Spinal cord (tissue), 10 donors: ENCODE measurements around the gene GLP1R. TPM values are rescaled to one million over a fixed set of nuclear protein-coding genes. Genes with fewer than 3 reads are reported as not detected.

Source experiments
- DNase-seq, 6 donors: peaks; one replicate each; pipeline versions ENCODE4 v3.0.0 to v3.0.0-alpha.2; 2013 to 2015; ENCODE audit warnings: low spot score in 6 of 6, low read depth in 4 of 6
- H3K27ac ChIP-seq: one replicate; pipeline ENCODE4 v1.5.1; 2013; ENCODE audit warnings: low read depth, low read length, control low read depth
- H3K27me3 ChIP-seq: one replicate; pipeline ENCODE4 v1.6.1; 2013; ENCODE audit warnings: low read length; ENCODE audit not compliant: control insufficient read depth, insufficient read depth
- H3K36me3 ChIP-seq: one replicate; pipeline ENCODE4 v1.6.1; 2013; ENCODE audit warnings: low read length; ENCODE audit not compliant: control insufficient read depth, insufficient read depth
- H3K4me1 ChIP-seq: one replicate; pipeline ENCODE4 v1.6.1; 2013; ENCODE audit warnings: low read length; ENCODE audit not compliant: control insufficient read depth, insufficient read depth
- H3K4me3 ChIP-seq: one replicate; pipeline ENCODE4 v1.5.1; 2013; ENCODE audit warnings: low read depth, low read length, control low read depth
- H3K9me3 ChIP-seq: one replicate; pipeline ENCODE4 v1.6.1; 2013; ENCODE audit warnings: low read length; ENCODE audit not compliant: control insufficient read depth, insufficient read depth
- WGBS: methylation state at CpG from one replicate; pipeline ENCODE4 v1.1.5; 2013; ENCODE audit warnings: missing lambda C conversion rate; ENCODE audit not compliant: insufficient coverage; 5-methylcytosine and 5-hydroxymethylcytosine counted together
- polyA plus RNA-seq, 2 donors: library from polyadenylated mRNA; unstranded; fragments of 120-200 nt; gene quantifications; one replicate each; pipeline ENCODE4 v1.2.1, GENCODE V29; 2013; ENCODE audit not compliant: insufficient read length in 2 of 2
- total RNA-seq, 2 donors: library from RNA; depleted of rRNA in 1 of 2; stranded (reverse); fragments of 120-200 nt in 1 of 2; fragments of >200 nt in 1 of 2; gene quantifications; one replicate each; pipeline versions ENCODE4 v1.2.3 to v1.2.4, GENCODE V29; 2013 to 2014
- donor health status: healthy.

GLP1R gene
- total and polyA plus RNA-seq, 4 donors = 0.61 to 2.0 (median 1.4) TPM

DNA sequence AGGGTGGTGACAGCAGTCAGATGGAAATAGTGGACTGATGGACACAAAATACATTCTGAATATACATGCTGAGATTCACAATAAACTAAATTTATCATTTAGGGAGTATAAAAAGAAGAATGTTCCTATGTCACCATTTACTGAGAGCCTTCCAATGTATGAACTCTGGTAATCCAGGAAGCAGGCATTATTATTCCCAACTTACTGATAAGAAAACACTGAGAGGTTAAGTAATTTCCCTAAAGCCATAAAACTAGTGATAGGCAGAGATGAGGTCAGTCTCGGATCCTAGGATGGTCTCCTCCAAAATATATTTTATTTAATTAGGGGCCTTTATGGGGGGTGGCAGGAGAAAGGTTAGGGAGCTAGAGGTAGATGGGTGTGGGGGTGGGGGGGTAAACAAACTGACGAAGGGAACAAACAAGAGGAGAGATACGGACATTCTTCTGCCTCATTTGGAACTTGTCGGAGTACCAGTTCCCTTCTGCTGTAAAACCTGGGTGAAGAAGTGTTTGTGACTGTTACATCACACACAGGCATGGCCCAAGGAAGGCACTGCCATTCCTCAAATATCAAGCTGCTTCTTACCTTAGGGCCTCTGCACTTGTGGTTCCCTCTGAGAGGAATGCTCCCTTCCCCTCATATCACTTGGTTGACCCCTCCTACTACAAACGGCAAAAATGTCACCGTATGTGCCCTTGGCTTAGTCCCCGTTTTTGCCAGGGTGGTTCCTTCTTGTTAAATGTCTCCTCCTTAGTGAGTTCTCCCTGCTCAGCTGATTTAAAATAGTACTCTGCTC, 59.7 kb downstream of the GLP1R start:
- WGBS = 93% methylated on average over 6 of the region's 7 CpGs
- H3K27me3 ChIP-seq = no peaks in the 10 kb centered on the region
- H3K4me3 ChIP-seq = no peak overlapping the region
- no peak for DNase-seq
- H3K36me3 ChIP-seq = peaks cover 24% of the 10 kb centered on the region
- H3K27ac ChIP-seq = no peak overlapping the region
- no peaks in the 10 kb centered on the region for H3K9me3 ChIP-seq
- peaks cover 3% of the 10 kb centered on the region for H3K4me1 ChIP-seq

DNA sequence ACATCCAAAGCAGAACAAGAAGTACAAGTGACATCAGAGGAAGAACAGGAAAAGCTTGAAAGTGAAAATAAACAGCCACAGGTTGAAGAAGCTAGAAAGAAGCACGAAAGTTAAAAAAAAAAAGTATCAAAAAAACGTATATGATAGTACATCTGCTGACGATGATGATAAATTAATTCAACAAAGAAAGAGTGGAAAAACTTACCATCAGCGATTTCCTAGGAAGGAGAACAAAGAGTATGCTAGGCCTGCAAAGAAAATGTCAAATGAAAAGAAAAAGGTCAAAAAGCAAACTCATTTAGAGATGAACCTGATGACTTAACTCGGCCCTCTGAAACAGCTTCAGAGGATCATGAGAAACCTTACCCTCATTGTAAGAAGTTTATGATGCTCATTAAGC, 62.7 kb downstream of the GLP1R start:
- Histone ChIP-seq H3K4me1 (peaks cover 11% of the 10 kb centered on the region), H3K27ac (no peak overlapping the region), H3K9me3 (no peaks in the 10 kb centered on the region), H3K4me3 (no peak overlapping the region), H3K27me3 (no peaks in the 10 kb centered on the region), H3K36me3 (peaks cover 11% of the 10 kb centered on the region)
- no CpG with 5 or more reads among the region's 5 CpGs for WGBS
- DNase-seq = no peak

DNA sequence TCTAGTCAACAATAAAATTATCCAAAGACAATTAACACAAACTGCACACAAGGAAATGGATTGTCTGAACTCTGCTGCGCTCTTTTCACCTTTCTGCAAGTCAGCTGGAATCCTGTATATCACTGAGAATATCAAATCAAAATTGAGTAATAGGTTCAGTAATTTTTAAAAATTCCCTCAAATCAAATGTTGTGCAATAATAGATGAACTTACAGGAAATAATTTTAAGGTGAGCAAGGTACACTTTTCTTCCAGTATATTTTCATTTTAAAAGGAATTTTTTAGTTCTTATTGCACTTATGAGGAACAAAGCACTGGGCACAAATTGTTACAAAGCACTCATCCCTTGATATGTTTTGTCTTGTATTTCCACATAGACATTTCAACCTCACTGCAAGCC, 65.2 kb downstream of the GLP1R start:
- DNase-seq = no peak
- Histone ChIP-seq H3K27me3 (no peaks in the 10 kb centered on the region), H3K27ac (no peak overlapping the region), H3K4me1 (peaks cover 10% of the 10 kb centered on the region), H3K36me3 (peaks cover 6% of the 10 kb centered on the region), H3K4me3 (peak overlapping the region; percentile 90), H3K9me3 (no peaks in the 10 kb centered on the region)
- no CpG with 5 or more reads among the region's 1 CpG for WGBS

DNA sequence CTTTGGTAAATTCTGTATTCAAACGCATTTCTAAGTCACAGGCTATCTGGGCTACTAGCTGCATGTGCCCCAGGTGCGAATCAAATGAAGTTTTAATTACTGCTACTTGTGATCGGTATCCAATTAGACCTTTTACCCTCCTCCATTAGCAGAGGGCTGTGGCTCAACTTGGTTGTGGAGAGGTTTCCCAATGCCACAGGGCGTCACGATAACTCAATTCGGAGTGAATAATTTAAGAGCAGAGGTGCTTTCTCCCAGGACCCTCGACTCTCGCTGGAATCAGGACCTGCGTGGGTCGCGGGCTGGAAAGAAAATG, 65.8 kb downstream of the GLP1R start:
- no peaks in the 10 kb centered on the region for H3K27me3 ChIP-seq
- H3K4me1 ChIP-seq = peaks cover 10% of the 10 kb centered on the region
- H3K36me3 ChIP-seq = peaks cover under 1% of the 10 kb centered on the region
- no peaks in the 10 kb centered on the region for H3K9me3 ChIP-seq
- peak overlapping the region; percentile 90 for H3K4me3 ChIP-seq
- WGBS = 0% methylated on average over 9 of the region's 11 CpGs
- H3K27ac ChIP-seq = peak overlapping the region; percentile 88
- peak in 1 of 6 donors; percentile 36 for DNase-seq

DNA sequence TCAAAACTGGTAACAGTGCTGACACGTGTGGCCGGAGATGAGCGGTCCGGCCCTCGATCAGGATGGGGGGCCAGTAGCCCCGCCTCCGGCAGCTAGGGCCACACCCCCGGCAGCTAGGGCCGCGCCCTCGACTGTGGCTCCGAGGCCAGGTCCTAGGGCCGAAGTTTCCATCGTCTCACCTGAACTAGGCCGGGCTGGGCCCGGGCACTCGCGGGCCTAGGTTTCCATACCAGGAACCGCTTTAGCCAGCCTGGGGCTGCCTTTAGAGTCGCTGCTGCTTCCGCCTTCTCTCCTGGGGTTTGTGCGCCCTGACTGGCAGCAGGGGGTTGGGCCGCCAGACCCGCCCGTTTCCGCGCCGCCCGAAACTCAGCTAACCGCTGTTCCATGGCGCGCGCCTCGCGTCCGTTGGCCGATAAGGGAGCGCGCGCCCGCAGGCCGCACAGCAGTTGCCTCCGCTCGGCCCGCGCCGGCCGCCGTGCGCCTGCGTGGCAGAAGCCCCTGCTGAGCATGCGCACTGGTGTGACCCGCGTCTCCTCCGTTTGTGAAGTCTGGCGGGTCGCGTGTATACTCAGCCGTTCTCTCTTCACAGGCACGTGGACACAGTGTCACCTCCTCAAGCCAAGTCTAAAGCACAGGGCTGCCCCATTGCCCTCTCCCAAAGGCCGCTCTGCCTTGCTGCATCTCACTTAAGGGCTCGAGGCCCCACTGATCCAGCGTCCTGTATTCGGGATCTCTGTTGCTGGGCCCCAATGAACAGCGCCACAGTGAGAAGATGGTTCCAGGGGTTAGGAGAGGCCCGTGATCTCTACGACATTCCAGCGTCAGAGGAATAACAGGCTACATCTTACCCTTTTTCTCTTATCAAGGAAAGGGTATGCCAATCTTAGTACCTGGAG, 66.4 kb downstream of the GLP1R start, which contains the start of gene SAYSD1:
TSS of gene SAYSD1 (minus strand) at position 483 of the 896 bp plus-strand sequence. CDS start at position 386, 97 bp downstream.
- peak within 1 kb of the TSS; percentile 88 for H3K27ac ChIP-seq
- H3K27me3 ChIP-seq = no peaks in the 10 kb centered on the region
- peak; percentile 76 to 98 (median 90) for DNase-seq
- no peaks in the 10 kb centered on the region for H3K9me3 ChIP-seq
- under 1% methylated on average over 68 of the region's 68 CpGs for WGBS
- peak within 1 kb of the TSS; percentile 90 for H3K4me3 ChIP-seq
- peaks cover 10% of the 10 kb centered on the region for H3K4me1 ChIP-seq
- no peaks in the 10 kb centered on the region for H3K36me3 ChIP-seq

DNA sequence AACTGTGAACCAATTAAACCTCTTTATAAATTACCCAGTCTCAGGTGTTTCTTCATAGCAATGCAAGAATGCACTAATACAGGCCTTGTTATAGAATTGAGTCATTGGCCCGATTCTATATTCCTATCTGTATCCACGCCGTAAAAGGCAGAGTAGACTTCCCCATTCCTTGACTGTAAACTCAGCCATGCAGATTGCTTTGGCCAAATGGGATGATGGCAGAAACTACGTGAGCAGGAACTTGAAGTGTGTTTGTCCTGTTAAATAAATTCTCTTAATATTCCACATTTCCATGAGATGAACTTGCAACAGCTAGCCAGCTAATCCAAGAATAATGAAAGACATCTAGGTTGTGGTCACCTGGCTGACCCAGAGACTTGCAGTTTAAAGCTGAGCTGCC, 70.3 kb downstream of the GLP1R start:
- H3K27me3 ChIP-seq = no peaks in the 10 kb centered on the region
- no peaks in the 10 kb centered on the region for H3K9me3 ChIP-seq
- H3K36me3 ChIP-seq = no peaks in the 10 kb centered on the region
- no peak overlapping the region for H3K27ac ChIP-seq
- peaks cover 10% of the 10 kb centered on the region for H3K4me1 ChIP-seq
- DNase-seq = no peak
- H3K4me3 ChIP-seq = no peak overlapping the region
- WGBS = no CpG with 5 or more reads among the region's 4 CpGs

DNA sequence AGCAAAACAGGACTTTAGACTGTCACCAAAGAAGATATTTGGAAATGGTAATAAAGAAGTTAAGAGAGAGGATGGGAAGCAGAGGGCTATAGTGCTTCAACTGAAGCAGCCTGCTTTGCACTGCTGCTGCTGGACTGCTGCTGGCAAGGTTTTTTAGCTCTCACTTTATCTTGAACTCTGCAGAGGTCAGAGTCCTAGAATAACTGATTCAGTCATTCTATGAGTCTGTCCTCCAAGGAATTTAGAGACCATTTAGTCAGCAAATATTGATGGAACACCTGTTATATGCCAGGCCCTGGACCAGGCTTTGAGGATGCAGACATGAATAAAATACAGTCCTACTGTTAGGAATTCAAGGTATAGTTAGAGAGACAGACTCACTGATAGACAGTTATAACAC, 75.5 kb downstream of the GLP1R start:
- H3K9me3 ChIP-seq = no peaks in the 10 kb centered on the region
- H3K27me3 ChIP-seq = no peaks in the 10 kb centered on the region
- H3K4me1 ChIP-seq = no peaks in the 10 kb centered on the region
- DNase-seq = no peak
- H3K27ac ChIP-seq = no peak overlapping the region
- no peaks in the 10 kb centered on the region for H3K36me3 ChIP-seq
- H3K4me3 ChIP-seq = no peak overlapping the region

DNA sequence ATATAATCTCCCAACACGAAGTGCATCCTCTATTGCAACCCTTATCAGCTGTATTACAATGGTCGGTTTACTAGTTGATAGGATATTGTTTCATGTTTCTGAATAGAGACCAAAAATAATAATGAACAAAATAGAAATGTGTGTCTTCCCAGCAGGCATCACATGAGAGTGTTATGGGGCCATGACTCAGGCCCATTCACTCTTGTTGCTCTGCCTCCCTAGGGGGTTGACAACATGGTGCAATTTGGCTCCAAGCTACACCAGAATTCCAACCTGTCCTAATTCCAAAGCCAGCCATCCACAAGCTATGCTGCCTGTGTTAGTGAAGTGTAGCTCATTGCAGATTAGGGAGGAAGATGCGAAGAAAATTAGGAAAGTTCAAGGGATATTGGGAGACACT, 79.5 kb downstream of the GLP1R start:
- H3K36me3 ChIP-seq = no peaks in the 10 kb centered on the region
- H3K27me3 ChIP-seq = no peaks in the 10 kb centered on the region
- H3K4me3 ChIP-seq = no peak overlapping the region
- H3K9me3 ChIP-seq = no peaks in the 10 kb centered on the region
- no peak for DNase-seq
- WGBS = 88% methylated on average over 1 of the region's 3 CpGs
- no peak overlapping the region for H3K27ac ChIP-seq
- H3K4me1 ChIP-seq = no peaks in the 10 kb centered on the region

DNA sequence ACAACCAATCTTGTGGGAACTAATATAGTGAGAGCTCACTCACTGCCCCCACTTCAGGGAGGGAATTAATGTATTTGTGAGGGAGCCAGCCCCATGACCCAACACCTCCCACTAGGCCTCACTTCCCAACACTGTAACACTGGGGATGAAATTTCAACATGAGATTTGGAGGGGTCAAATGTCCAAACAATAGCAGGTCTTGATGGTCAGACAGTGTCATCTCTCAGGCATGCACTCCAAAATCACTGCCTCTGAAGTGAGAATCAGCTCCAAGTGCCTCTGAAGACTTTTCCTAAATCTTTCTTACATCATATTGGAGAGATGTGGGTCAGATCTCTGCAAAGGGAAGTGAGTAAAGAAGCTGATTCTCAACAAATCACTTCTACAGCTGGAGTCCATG, 80.3 kb downstream of the GLP1R start:
- Histone ChIP-seq H3K4me3 (no peak overlapping the region), H3K36me3 (no peaks in the 10 kb centered on the region), H3K27ac (no peak overlapping the region), H3K27me3 (no peaks in the 10 kb centered on the region), H3K4me1 (no peaks in the 10 kb centered on the region), H3K9me3 (no peaks in the 10 kb centered on the region)
- DNase-seq = no peak

DNA sequence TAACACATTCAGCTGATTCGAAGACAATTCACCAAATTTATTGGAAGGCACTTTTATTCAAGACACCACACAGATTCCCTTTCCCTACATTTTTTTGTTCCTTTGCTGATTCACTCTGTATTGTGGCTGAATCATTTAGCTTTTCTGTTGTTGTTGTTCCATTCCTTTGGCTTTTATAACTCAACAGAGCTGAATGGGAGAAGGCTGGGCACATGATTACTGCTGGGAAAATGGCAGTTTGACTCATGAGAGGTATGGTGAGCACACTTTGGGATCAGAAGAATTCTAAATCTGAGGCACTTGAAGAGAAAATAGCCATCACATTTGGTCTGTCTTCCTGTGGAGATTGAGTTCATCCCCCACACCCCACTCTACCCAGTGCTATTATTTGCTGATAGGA, 82.1 kb downstream of the GLP1R start:
- no peaks in the 10 kb centered on the region for H3K27me3 ChIP-seq
- no peak overlapping the region for H3K27ac ChIP-seq
- H3K4me1 ChIP-seq = no peaks in the 10 kb centered on the region
- DNase-seq = no peak
- no peaks in the 10 kb centered on the region for H3K36me3 ChIP-seq
- no peaks in the 10 kb centered on the region for H3K9me3 ChIP-seq
- no CpG with 5 or more reads among the region's 1 CpG for WGBS
- H3K4me3 ChIP-seq = no peak overlapping the region
